ENCODE results near the gene VIL1.

The VIL1 gene

DNA sequence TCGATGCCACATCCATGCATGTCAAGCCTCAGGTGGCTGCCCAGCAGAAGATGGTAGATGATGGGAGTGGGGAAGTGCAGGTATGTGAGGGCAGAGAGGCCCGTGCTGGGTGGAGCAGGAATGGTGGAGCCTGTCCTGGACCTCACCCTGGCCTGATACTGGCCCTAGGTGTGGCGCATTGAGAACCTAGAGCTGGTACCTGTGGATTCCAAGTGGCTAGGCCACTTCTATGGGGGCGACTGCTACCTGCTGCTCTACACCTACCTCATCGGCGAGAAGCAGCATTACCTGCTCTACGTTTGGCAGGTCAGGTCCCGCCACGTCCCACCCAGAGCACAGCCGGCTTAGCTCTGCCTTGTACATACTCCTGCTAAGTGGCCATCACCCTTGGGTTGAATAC is 13.0 kb downstream of the VIL1 start:
- in situ Hi-C loops (cut with HindIII; ENCODE audit: low pct_ligation_motif_present, low pct_unique_long_range_greater_than_20kb, low sequenced_read_pairs): no loop called here
- DNase-seq: no peak

DNA sequence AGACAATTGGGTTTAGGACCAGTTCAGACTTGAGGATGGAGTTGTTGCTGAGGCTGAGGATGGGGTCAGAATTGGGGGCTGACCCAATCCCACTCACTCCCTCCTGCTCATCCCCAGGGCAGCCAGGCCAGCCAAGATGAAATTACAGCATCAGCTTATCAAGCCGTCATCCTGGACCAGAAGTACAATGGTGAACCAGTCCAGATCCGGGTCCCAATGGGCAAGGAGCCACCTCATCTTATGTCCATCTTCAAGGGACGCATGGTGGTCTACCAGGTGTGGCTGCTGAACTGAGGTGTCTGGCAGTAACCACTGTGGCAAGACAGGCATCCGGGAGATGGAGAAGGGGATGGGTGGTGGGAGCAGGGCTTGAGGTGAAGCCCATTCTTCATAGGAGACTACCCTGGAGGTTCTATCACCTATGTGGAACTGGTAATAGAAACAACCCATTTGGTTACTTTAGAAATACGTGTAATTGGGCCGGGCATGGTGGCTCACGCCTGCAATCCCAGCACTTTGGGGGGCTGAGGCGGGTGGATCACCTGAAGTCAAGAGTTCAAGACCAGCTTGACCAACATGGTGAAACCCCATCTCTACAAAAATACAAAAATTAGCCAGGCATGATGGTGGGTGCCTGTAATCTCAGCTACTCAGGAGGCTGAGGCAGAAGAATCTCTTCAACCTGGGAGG is 13.9 kb downstream of the VIL1 start:
- in situ Hi-C loops (cut with HindIII; ENCODE audit: low pct_ligation_motif_present, low pct_unique_long_range_greater_than_20kb, low sequenced_read_pairs): no loop called here
- DNase-seq: no peak

DNA sequence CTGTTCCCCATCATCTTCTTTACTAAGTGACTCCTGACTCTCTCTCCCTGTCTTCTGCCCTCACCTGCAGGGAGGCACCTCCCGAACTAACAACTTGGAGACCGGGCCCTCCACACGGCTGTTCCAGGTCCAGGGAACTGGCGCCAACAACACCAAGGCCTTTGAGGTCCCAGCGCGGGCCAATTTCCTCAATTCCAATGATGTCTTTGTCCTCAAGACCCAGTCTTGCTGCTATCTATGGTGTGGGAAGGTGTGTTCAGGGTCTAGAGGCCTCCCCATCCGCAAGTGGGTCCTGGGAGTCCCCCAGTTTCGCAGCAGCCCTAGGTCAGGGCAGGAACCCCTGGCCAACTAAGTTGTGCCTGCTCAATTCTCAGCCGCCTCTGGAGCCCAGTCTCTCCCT is 15.5 kb downstream of the VIL1 start:
- in situ Hi-C loops (cut with HindIII; ENCODE audit: low pct_ligation_motif_present, low pct_unique_long_range_greater_than_20kb, low sequenced_read_pairs): no loop called here
- no peak for DNase-seq

DNA sequence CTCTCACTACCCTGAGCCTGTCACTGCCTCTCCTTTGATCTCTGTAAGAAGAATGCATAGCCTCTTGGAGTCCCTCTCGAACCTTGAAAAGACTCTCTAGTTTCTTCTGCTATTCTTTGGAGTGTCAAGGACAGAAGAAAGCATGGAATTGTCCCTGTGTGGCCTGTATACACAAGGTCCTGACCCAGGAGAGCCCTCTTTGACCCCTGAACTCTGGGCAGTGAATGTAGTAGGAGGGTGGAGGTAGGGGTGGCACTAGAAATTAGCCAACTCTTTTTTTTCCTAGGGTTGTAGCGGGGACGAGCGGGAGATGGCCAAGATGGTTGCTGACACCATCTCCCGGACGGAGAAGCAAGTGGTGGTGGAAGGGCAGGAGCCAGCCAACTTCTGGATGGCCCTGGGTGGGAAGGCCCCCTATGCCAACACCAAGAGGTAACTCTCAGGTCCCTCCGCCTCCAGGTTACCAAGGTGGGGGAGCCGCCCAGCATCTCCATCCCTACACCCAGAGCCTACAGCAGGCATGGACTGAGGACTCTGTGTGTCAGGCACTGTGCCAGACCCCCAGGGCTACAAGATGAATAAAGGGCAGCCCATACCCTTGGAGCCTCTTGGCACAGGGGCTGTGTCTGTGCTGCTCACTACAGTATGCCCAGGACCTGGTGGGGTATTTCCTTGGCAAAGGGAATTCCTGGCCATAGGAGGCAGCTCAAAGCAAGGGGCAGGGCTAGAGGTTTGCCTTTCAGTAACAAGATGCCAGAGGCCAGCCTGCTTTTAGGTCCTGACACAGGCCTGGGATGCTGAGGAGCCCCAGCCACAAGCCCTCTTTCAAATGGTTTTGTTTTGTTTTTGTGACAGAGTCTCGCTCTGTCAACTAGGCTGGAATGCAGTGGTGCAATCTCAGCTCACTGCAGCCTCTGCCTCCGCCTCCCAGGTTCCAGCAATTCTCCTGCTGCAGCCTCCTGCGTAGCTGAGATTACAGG is 16.4 kb downstream of the VIL1 start:
- no peak for DNase-seq
- in situ Hi-C loops (cut with HindIII; ENCODE audit: low pct_ligation_motif_present, low pct_unique_long_range_greater_than_20kb, low sequenced_read_pairs): no loop called here

DNA sequence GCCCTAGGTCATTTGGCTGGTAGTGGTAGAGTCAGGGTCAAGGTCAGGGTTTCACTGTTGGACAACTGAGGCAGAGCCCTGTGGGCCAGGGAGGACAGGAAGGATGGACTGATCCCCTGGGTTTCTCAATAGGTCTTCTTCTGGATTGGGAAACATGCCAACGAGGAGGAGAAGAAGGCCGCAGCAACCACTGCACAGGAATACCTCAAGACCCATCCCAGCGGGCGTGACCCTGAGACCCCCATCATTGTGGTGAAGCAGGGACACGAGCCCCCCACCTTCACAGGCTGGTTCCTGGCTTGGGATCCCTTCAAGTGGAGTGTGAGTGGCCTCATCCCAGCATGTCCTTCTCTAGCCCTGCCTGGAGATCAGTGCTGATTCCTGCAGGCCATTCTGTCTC is 18.1 kb downstream of the VIL1 start:
- DNase-seq: no peak
- in situ Hi-C loops (cut with HindIII; ENCODE audit: low pct_ligation_motif_present, low pct_unique_long_range_greater_than_20kb, low sequenced_read_pairs): no loop called here

DNA sequence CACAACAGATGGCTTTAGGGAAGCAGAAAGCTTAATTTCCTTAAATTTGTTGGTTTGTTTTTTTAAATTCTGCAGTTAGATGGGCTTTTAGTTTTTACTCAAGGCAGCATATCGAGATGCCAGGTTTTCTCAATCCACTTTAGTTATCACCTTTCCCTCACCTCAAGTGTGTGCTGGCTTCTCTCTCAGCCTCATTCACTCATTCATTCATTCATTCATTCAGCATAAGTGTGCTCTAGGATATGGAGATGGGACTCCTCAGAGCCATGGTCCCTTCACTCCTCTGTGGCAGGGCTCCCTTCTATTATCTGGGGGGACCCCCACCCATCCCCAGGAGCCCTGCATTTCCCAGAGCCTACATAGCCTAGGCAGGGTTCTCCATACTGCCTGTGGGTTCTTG is 19.0 kb downstream of the VIL1 start:
- DNase-seq: no peak
- in situ Hi-C loops (cut with HindIII; ENCODE audit: low pct_ligation_motif_present, low pct_unique_long_range_greater_than_20kb, low sequenced_read_pairs): no loop called here

DNA sequence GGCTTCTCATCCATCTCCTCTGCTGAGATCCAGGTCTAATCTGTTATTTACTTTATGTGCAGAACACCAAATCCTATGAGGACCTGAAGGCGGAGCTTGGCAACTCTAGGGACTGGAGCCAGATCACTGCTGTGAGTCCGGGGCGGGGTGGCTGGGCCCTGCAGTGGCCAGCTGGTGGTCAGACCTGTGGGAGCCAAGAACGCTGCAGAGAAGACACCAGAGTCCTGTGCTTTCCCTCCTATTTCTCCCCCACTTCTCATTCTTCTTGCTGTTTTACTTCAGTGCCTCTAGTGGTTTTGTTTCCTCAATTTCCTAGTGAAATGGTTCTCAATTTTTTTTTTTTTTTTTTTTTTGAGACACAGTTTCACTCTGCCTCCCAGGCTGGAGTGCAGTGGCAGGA is 19.7 kb downstream of the VIL1 start:
- DNase-seq: no peak
- in situ Hi-C loops (cut with HindIII; ENCODE audit: low pct_ligation_motif_present, low pct_unique_long_range_greater_than_20kb, low sequenced_read_pairs): no loop called here

DNA sequence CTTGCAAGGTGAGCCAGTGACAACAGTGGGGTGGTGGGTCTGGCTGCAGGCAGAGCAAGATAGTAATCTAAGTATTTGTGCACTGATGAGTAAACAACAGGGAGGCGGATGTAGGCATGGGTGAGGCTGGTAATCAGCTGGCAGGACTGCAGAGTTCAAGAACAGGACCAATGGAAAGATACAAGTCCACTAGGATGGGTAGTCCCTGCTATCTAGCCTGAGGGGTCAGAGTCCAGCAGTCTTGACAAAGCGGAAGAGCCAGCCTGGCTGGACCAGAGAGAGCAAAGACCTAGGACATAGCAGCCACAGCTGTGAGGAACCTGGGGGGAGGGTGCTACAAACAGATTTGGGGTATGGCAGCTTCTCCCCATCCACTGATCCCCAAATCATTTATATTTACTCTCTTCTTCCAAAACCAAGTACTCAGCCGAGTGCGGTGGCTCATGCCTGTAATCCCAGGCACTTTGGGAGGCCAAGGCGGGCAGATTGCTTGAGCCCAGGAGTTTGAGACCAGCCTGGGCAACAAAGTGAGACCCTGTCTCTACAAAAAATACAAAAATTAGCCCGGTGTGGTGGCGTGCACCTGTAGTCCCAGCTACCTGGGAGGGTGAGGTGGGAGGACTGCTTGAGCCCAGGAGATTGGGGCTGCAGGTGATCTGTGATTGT is 25.9 kb downstream of the VIL1 start:
- in situ Hi-C loops (cut with HindIII; ENCODE audit: low pct_ligation_motif_present, low pct_unique_long_range_greater_than_20kb, low sequenced_read_pairs): no loop called here

DNA sequence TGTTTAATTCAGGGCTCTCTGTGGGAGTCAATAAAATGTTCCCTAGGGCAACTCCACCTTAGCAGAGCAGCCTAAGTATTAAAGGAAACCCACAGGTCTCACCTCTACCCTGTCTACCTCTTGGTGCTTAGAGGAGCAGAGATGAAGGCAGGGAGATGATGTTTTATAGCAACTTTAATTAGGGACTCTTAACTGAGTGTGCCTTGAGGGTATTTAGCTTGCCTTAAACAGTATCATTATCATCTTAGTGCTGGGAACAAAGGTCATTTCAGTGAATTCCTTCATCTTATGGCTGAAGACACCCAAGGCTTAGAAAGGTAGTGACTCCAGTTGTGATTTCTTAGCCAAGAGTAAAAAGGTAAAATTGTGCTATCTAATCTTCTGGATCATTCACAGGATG is 26.7 kb downstream of the VIL1 start:
- in situ Hi-C loops (cut with HindIII; ENCODE audit: low pct_ligation_motif_present, low pct_unique_long_range_greater_than_20kb, low sequenced_read_pairs): no loop called here
- no peak for DNase-seq

More for the DNA sequence above, 25.9 kb downstream of the VIL1 start:
- DNase-seq: no peak

DNA sequence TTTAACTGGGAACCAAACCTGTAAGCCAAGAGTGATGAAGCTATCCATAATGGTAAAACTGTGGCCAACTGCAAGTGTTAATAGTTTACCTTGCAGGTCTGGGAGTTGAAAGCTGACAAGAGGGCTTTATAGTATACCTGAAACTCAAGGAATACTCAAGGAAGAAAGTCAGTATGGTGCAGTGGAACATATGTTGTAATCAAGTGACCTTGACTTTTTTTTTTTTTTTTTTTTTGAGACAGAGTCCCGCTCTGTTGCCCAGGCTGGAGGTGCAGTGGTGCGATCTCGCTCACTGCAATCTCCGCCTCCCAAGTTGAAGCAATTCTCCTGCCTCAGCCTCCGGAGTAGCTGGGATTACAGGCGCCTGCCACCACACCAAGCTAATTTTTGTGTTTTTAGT is 27.6 kb downstream of the VIL1 start:
- DNase-seq: no peak
- in situ Hi-C loops (cut with HindIII; ENCODE audit: low pct_ligation_motif_present, low pct_unique_long_range_greater_than_20kb, low sequenced_read_pairs): no loop called here

DNA sequence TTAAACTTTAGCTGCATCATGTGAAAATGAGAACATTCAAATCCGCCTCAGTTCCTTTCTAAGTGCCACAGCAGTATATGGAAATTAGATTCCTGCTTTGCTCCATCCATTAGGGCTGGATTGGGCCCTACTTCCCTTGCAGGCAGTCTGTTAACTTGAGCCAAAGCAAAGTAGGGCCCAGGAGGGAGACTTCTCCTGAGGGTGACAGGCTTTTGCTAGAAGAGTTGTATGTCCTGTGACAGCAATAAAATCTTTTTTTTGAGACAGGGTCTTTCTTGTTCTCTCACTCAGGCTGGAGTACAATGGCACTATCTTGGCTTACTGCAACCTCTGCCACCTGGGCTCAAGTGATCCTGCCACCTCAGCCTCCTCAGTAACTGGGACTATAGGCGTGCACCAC is 28.1 kb downstream of the VIL1 start:
- in situ Hi-C loops (cut with HindIII; ENCODE audit: low pct_ligation_motif_present, low pct_unique_long_range_greater_than_20kb, low sequenced_read_pairs): no loop called here
- no peak for DNase-seq

DNA sequence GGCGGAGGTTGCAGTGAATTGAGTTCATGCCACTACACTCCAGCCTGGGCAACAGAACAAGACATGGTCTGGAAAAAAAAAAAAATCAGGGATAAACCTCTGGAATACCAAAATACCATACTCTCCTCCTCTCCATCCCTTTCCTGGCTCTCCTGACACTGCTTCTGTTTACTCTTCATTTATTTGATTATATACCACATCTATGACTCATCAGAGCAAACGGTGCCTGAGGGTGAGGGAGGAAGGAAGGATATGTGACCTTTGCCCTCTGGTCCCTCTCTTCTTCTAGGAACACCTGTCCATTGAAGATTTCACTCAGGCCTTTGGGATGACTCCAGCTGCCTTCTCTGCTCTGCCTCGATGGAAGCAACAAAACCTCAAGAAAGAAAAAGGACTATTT is 30.0 kb downstream of the VIL1 start:
- no peak for DNase-seq
- in situ Hi-C loops (cut with HindIII; ENCODE audit: low pct_ligation_motif_present, low pct_unique_long_range_greater_than_20kb, low sequenced_read_pairs): no loop called here

DNA sequence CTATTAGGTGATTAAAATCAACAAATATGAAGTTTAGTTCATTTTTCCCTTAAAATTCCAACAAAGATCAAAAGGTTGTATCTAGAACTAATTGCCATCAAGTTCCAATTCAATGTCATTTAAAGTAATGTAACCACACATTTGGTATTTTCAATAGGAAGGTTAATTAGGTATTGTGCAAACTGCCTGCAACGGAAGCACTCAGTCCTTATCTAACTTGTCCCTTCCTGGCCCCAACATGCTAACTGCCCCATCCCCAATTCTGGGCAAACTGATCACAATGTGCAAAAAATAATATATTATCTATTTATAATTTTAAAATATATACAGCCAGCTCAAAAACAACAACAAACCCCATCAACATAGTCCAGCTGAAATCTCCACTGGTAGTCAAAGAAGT is 33.2 kb downstream of the VIL1 start:
- no peak for DNase-seq
- in situ Hi-C loops (cut with HindIII; ENCODE audit: low pct_ligation_motif_present, low pct_unique_long_range_greater_than_20kb, low sequenced_read_pairs): no loop called here

DNA sequence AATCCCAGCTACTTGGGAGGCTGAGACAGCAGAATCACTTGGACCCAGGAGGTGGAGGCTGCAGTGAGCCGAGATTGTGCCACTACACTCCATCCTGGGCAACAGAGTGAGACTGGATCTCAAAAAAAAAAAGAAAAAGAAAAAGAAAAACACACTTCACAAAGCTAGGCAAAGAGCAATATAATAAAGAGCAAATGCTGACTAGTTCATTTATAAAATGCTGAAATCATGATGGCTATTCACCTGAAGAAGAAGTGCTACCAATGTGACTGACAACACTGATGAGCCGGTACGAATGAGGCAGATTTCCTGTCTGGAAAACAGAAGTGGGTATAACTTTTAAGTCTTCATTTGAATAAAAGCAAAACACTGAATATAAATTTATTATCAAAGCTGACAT is 37.9 kb downstream of the VIL1 start:
- no peak for DNase-seq
- in situ Hi-C loops (cut with HindIII; ENCODE audit: low pct_ligation_motif_present, low pct_unique_long_range_greater_than_20kb, low sequenced_read_pairs): no loop called here

DNA sequence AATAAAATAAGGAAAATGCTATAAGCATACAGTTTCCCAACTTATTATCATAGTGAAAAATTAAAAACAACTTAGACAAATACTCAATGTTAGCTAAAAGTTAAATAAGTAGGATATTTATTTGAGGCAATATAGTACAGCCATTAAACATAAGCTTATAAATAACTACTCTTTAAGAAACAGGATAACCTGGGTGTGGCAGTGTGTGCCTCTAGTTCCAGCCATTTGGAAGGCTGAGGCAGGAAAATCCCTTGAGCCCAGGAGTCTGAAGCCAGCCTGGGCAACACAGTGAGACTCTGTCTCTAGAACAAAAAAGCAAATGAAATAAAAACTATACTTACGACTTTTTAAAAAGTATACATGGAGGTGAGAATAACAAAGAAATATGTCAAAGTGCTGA is 39.7 kb downstream of the VIL1 start:
- no peak for DNase-seq
- in situ Hi-C loops (cut with HindIII; ENCODE audit: low pct_ligation_motif_present, low pct_unique_long_range_greater_than_20kb, low sequenced_read_pairs): no loop called here

DNA sequence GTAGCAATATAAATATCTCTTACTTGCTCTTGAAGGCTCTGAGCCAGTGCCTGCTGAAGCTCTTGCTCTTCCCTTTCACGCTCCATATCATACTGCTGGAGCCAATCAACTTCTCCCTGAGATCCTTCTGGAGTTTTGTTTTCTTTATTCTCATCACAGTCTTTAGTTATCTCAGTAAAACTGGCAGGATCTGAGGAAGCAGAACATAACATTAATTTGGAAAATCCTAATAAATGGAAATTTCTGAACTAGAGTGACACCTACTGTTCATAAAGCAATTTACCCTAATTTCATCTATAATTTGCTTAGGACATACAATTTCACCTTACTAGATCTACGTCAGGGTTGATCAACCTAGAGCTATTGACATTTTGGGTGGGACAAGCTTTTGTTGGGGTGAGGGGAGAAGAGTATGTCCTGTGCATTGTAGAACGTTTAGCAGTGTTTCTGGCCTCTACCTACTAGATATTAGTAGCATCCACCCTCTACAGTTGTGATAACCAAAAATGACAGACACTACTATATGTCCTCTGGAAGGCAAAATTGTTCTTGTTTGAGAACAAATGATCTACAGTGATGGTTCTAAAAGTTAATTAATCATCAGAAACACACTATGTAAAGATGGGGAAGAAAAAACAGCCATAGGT is 47.2 kb downstream of the VIL1 start:
- in situ Hi-C loops (cut with HindIII; ENCODE audit: low pct_ligation_motif_present, low pct_unique_long_range_greater_than_20kb, low sequenced_read_pairs): no loop called here
- peak; percentile 30 for DNase-seq

DNA sequence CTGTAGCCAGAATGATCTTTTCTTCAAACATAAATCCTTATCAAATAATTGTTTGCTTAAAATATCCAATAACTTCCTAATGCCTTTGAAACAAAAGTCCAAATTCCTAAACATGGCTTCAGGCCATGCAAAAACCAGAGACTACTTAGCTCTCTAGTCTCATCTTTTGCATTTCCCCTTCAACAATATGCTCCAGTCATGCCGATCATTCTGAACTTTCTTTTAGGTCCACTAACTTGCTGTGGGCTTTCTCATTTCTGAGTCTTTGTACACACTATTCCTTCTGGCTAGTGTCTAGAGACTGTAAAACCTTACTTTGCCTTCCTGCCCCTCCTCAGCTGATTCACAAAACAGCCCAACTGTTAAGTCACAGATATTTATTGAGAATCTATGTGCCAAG is 51.5 kb downstream of the VIL1 start:
- in situ Hi-C loops (cut with HindIII; ENCODE audit: low pct_ligation_motif_present, low pct_unique_long_range_greater_than_20kb, low sequenced_read_pairs): no loop called here
- DNase-seq: no peak

DNA sequence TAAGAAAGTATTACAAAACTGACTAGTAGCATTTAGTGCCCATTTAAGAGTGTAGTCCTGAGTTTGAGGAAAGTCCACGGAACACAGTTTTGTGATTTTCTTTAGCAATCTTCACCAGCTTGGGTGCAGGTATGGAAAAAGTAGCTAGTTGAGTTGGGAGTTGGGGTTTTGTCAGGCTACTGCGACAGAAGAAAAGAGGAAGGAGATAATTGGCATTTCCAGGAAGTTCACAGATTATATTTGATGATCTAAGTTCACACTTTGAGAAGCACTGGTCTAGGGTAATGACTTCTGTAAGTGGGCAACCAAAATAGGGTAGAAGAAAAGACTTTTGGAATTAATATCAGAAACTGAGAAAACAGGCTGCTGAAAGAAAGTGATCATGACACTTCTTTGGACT is 52.1 kb downstream of the VIL1 start:
- in situ Hi-C loops (cut with HindIII; ENCODE audit: low pct_ligation_motif_present, low pct_unique_long_range_greater_than_20kb, low sequenced_read_pairs): no loop called here
- no peak for DNase-seq

DNA sequence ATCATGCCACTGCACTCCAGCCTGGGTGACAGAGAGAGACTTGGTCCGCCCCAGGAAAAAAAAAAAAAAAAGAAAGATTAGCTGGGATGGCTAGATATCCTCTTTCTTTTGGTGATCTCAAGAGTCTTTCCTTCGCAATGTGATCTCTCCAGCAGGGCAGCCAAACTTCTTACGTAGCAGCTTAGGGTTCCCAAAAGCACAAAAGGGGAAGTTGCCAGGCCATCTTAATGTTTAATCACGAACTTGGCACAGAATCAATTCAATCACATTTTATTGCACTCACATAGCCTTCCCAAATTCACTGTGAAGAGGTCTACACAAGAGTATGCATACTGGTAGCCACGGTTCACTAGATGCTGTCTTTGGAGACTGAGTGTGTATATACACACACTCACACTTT is 53.1 kb downstream of the VIL1 start:
- DNase-seq: no peak
- in situ Hi-C loops (cut with HindIII; ENCODE audit: low pct_ligation_motif_present, low pct_unique_long_range_greater_than_20kb, low sequenced_read_pairs): no loop called here

Data from ACHN (cell line).